HepG2 (cell line): Measurements from ENCODE around the gene PSMD6. TPM values are rescaled to one million over a fixed set of nuclear protein-coding genes. Genes with fewer than 3 reads are reported as not detected.

Experiments
- ARID5B ChIP-seq: IDR thresholded peaks from 2 replicates; pipeline ENCODE4 v1.4.0; 2020; ENCODE audit warnings: mild to moderate bottlenecking, missing genetic modification reagents
- CBX5 ChIP-seq: sonication (generic); formaldehyde crosslinking; IDR thresholded peaks from 2 replicates; pipeline ENCODE4 v1.4.0; 2020; ENCODE audit warnings: missing genetic modification reagents, borderline replicate concordance
- E2F5 ChIP-seq: sonication (generic); formaldehyde crosslinking; conservative IDR thresholded peaks from 2 replicates; pipeline ENCODE4 v1.4.0; 2020; ENCODE audit warnings: missing genetic modification reagents
- EEA1 ChIP-seq: sonication (generic); formaldehyde crosslinking; IDR thresholded peaks from 2 replicates; pipeline ENCODE4 v1.5.1; 2020; ENCODE audit warnings: mild to moderate bottlenecking, missing genetic modification reagents, borderline replicate concordance
- ESRRA ChIP-seq: sonication (generic); formaldehyde crosslinking; IDR thresholded peaks from 2 replicates; pipeline ENCODE4 v1.5.1; 2020; ENCODE audit warnings: mild to moderate bottlenecking, low read depth, missing genetic modification reagents
- FOSL2 ChIP-seq: sonication (generic); formaldehyde crosslinking; IDR thresholded peaks from 2 replicates; pipeline ENCODE4 v1.4.0; 2020; ENCODE audit warnings: missing genetic modification reagents
- HOXA7 ChIP-seq: sonication (generic); formaldehyde crosslinking; IDR thresholded peaks from 2 replicates; pipeline ENCODE4 v1.8.1; 2022; ENCODE audit warnings: mild to moderate bottlenecking, missing genetic modification reagents, moderate library complexity
- ISL2 ChIP-seq: sonication (generic); formaldehyde crosslinking; IDR thresholded peaks from 2 replicates; pipeline ENCODE4 v1.5.0; 2020; ENCODE audit warnings: missing genetic modification reagents
- KAT7 ChIP-seq: IDR thresholded peaks from 2 replicates; pipeline ENCODE4 v1.6.1; 2018; ENCODE audit warnings: borderline replicate concordance, missing compliant biosample characterization
- KDM2A ChIP-seq: sonication (generic); formaldehyde crosslinking; IDR thresholded peaks from 2 replicates; pipeline ENCODE4 v1.4.0; 2020; ENCODE audit warnings: low read depth, missing genetic modification reagents, borderline replicate concordance
- KDM6A ChIP-seq: IDR thresholded peaks from 2 replicates; pipeline ENCODE4 v1.6.1; 2016; ENCODE audit warnings: low read depth
- NCOA5 ChIP-seq: sonication (generic); formaldehyde crosslinking; IDR thresholded peaks from 2 replicates; pipeline ENCODE4 v1.4.0; 2020; ENCODE audit warnings: missing genetic modification reagents
- NFE2L1 ChIP-seq: sonication (generic); formaldehyde crosslinking; IDR thresholded peaks from 2 replicates; pipeline ENCODE4 v1.4.0; 2020; ENCODE audit warnings: missing genetic modification reagents, mild to moderate bottlenecking, borderline replicate concordance
- NR2C2 ChIP-seq: sonication (generic); formaldehyde crosslinking; IDR thresholded peaks from 2 replicates; pipeline ENCODE4 v1.4.0; 2020; ENCODE audit warnings: missing genetic modification reagents, mild to moderate bottlenecking, moderate library complexity, borderline replicate concordance
- NR2F6 ChIP-seq, 2 experiments: IDR thresholded peaks; 2 replicates each; pipeline ENCODE4 v1.6.1; 2016; ENCODE audit warnings: antibody characterized with exemption in 1 of 2, mild to moderate bottlenecking in 1 of 2
- REL ChIP-seq: sonication (generic); formaldehyde crosslinking; conservative IDR thresholded peaks from 2 replicates; pipeline ENCODE4 v1.8.0; 2022; ENCODE audit warnings: mild to moderate bottlenecking, missing genetic modification reagents, moderate library complexity
- SALL2 ChIP-seq: sonication (generic); formaldehyde crosslinking; IDR thresholded peaks from 2 replicates; pipeline ENCODE4 v1.8.1; 2023; ENCODE audit warnings: mild to moderate bottlenecking, missing genetic modification reagents, inconsistent platforms
- SMAD1 ChIP-seq: sonication (generic); formaldehyde crosslinking; IDR thresholded peaks from 2 replicates; pipeline ENCODE4 v1.4.0; 2020; ENCODE audit warnings: missing genetic modification reagents, low read depth, mild to moderate bottlenecking, borderline replicate concordance
- SMARCC2 ChIP-seq: fragments of 450-650 bp; IDR thresholded peaks from 2 replicates; pipeline ENCODE4 v1.6.1; 2017; ENCODE audit warnings: antibody characterized with exemption, mild to moderate bottlenecking
- ZIK1 ChIP-seq: sonication (generic); formaldehyde crosslinking; IDR thresholded peaks from 2 replicates; pipeline ENCODE4 v1.5.0; 2020; ENCODE audit warnings: mild to moderate bottlenecking, low read depth, missing genetic modification reagents, borderline replicate concordance
- ZNF224 ChIP-seq: sonication (generic); formaldehyde crosslinking; IDR thresholded peaks from 2 replicates; pipeline ENCODE4 v1.5.0; 2020; ENCODE audit warnings: mild to moderate bottlenecking, missing genetic modification reagents
- ZNF235 ChIP-seq: sonication (generic); formaldehyde crosslinking; IDR thresholded peaks from 2 replicates; pipeline ENCODE4 v1.8.1; 2023; ENCODE audit warnings: mild to moderate bottlenecking, missing genetic modification reagents, borderline replicate concordance
- ZNF296 ChIP-seq: sonication (generic); formaldehyde crosslinking; conservative IDR thresholded peaks from 2 replicates; pipeline ENCODE4 v1.5.0; 2020; ENCODE audit warnings: mild to moderate bottlenecking, missing genetic modification reagents
- ZNF543 ChIP-seq: sonication (generic); formaldehyde crosslinking; IDR thresholded peaks from 2 replicates; pipeline ENCODE4 v1.4.0; 2020; ENCODE audit warnings: mild to moderate bottlenecking, missing genetic modification reagents
- ZNF615 ChIP-seq: sonication (generic); formaldehyde crosslinking; IDR thresholded peaks from 2 replicates; pipeline ENCODE4 v1.5.0; 2020; ENCODE audit warnings: mild to moderate bottlenecking, missing genetic modification reagents, borderline replicate concordance
- ZNF768 ChIP-seq: sonication (generic); formaldehyde crosslinking; IDR thresholded peaks from 2 replicates; pipeline ENCODE4 v1.4.0; 2020; ENCODE audit warnings: missing genetic modification reagents
- ZNF816 ChIP-seq: sonication (generic); formaldehyde crosslinking; IDR thresholded peaks from 2 replicates; pipeline ENCODE4 v1.8.0; 2022; ENCODE audit warnings: missing genetic modification reagents, mild to moderate bottlenecking, borderline replicate concordance
- polyA plus RNA-seq, 8 experiments: library from polyadenylated mRNA; depleted of rRNA in 3 of 8; stranded (reverse) in 7 of 8; unstranded in 1 of 8; fragments of >200 nt; fragmentation: Illumina TruSeq in 4 of 8; extraction: Trizol in 4 of 8; gene quantifications; 2 replicates each; pipeline versions ENCODE4 v1.2.1 to v1.2.3, GENCODE V29; 2011 to 2016; ENCODE audit warnings: low read depth in 4 of 8, missing spikeins in 1 of 8, mixed read lengths in 1 of 8; ENCODE audit not compliant: insufficient read depth in 1 of 8
- total RNA-seq, 5 experiments: library from RNA; depleted of rRNA; stranded (reverse); fragments of >200 nt; fragmentation: Illumina TruSeq; extraction: Trizol; gene quantifications; 2 replicates each; pipeline ENCODE4 v1.2.3, GENCODE V29; 2016; ENCODE audit warnings: low read depth in 1 of 5

The PSMD6 gene
- total and polyA plus RNA-seq, 2 of the 13 experiments (the other 11 are each of a cell fraction or from before 2014, with no cell fraction given): 36.8 to 117 TPM

GRCh38 chr3:64023187-64023860 lies at the start of gene PSMD6 (continued):
- TF ChIP-seq ZIK1 (CRISPR knock-in tag): no peak
- peak; percentile 83 for TF ChIP-seq ZNF615 (CRISPR knock-in tag)
- TF ChIP-seq NR2C2: peak; percentile 65
- TF ChIP-seq HOXA7 (CRISPR knock-in tag): no peak
- 0 out of 2 replicates have a peak, but pooled peaks have one; percentile 44 for TF ChIP-seq EEA1
- TF ChIP-seq ZNF296: peak; percentile 60; the same call in 1 of the 2 replicates
- TF ChIP-seq SMARCC2: no peak
- TF ChIP-seq SMAD1 (CRISPR knock-in tag): 0 out of 2 replicates have a peak, but pooled peaks have one; percentile 53
- 0 out of 2 replicates have a peak, but pooled peaks have one; percentile 95 for TF ChIP-seq KAT7 (CRISPR knock-in tag)
- TF ChIP-seq SALL2 (CRISPR knock-in tag): peak; percentile 94
- TF ChIP-seq ZNF224 (CRISPR knock-in tag): peak; percentile 90
- TF ChIP-seq ARID5B: peak; percentile 68
- TF ChIP-seq NFE2L1: peak; percentile 85; the same call in 1 of the 2 replicates
- TF ChIP-seq FOSL2 (CRISPR knock-in tag): peak; percentile 59
- TF ChIP-seq ZNF235 (CRISPR knock-in tag): peak; percentile 41; the same call in 1 of the 2 replicates
- no peak for TF ChIP-seq NCOA5 (CRISPR knock-in tag)
- 0 out of 2 replicates have a peak, but pooled peaks have one; percentile 55 for TF ChIP-seq E2F5 (CRISPR knock-in tag)
- TF ChIP-seq CBX5 (CRISPR knock-in tag): peak; percentile 91; the same call in 1 of the 2 replicates
- TF ChIP-seq NR2F6 (IDR thresholded peaks at IDR 0.05): no peak
- 0 out of 2 replicates have a peak, but pooled peaks have one; percentile 35 for TF ChIP-seq NR2F6 (CRISPR knock-in tag; IDR thresholded peaks at IDR 0.05)
- TF ChIP-seq ZNF768 (CRISPR knock-in tag): peak; percentile 79; the same call in 1 of the 2 replicates
- TF ChIP-seq REL (CRISPR knock-in tag): peak; percentile 26; the same call in 1 of the 2 replicates
- peak; percentile 98 for TF ChIP-seq KDM2A (CRISPR knock-in tag)
- no peak for TF ChIP-seq KDM6A (CRISPR knock-in tag)
- TF ChIP-seq ISL2 (CRISPR knock-in tag): peak; percentile 78; the same call in 1 of the 2 replicates
- no peak; the same call in 1 of the 2 replicates for TF ChIP-seq ZNF816
- TF ChIP-seq ZNF543 (CRISPR knock-in tag): peak; percentile 73; the same call in 1 of the 2 replicates
- peak; percentile 47; the same call in 1 of the 2 replicates for TF ChIP-seq ESRRA
